Midbrain (tissue), 1 donor: ENCODE measurements around the gene TSPAN32.

ENCODE experiments used
- DNase-seq: peaks from one replicate; lab custom pipeline; 2025; lab: John Stamatoyannopoulos, UW

The TSPAN32 gene

DNA sequence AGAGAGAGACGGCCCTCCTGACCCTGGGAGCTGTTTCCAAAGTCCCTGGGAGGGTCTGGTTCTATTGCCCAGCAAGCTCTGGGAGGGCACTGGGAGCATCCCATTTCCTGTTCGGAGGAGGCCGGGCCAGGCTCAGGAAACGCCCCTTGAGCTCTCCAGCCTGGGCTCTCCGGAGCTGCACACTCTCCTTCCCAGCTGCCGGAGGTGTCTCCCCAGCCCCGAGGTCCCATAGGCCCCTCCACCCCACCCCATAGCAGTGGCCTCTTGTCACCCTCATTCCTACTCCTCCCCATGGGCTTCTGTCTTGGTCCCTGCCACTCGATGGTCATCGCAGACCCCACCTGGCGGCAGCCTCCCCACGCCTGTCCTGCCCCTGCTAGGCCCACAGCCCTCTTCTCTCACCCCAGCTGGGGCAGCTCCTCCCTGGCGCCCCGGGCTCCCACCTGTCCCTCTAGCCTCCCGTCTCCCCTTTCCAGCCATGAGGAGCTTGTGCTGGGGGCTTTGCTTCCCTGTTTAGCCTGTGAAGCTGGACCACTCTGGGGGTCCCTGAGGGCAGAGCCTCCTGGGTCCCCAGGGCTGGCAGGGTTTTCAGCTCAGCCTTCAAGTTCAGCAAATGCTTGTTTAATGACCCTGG, 2.8 kb downstream of the TSPAN32 start:
- DNase-seq, result no peak

GRCh38 chr11:2305140-2305778, 3.4 kb downstream of the TSPAN32 start:
- DNase-seq, result peak; percentile 73

GRCh38 chr11:2305788-2306451, 4.1 kb downstream of the TSPAN32 start:
- no peak for DNase-seq

DNA sequence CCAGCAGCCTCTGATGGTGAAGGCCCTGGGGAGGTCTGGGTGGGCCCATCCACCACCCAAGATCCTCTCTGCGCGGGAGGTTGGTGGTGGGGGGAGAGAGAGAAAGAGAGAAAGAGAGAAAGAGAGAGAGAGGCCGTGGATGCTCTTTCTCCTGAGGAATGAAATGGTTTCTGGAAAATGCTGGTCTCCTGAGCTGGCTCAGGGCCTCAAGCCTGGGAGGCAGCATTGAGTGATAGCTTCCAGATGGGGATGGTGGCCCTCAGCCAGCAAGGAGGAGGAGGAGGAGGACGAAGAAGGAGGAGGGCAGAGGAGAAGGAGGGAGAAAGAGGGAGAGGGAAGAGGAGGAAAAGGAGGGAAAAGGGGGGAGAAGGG, 4.6 kb downstream of the TSPAN32 start:
- no peak for DNase-seq

GRCh38 chr11:2306877-2307500, 5.2 kb downstream of the TSPAN32 start:
- no peak for DNase-seq

- no peak for DNase-seq
These were observed 5.9 kb downstream of the TSPAN32 start for GRCh38 chr11:2307501-2308331.

DNA sequence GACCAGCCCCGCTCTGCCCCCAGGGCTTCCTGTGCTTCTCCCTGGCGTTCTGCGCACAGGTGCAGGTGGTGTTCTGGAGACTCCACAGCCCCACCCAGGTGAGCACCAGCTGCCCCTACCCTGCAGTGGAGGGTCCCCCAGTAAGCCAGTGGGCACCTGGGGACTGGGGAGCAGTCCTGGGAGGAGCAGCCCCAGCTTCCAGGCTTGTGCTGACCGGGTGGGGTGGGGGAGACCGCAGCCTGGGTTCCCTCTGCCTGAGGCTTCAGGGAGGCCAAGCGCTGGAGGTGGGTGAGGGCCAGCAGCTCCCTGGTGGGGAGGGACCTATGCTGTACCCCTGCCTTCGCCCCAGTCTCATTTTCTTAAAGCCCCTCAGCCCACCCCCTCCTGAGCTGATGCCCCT, 6.9 kb downstream of the TSPAN32 start:
- no peak for DNase-seq

- DNase-seq, result no peak
These were observed 7.6 kb downstream of the TSPAN32 start for GRCh38 chr11:2309251-2310072.

GRCh38 chr11:2310073-2310785, 8.4 kb downstream of the TSPAN32 start:
- DNase-seq, result no peak

DNA sequence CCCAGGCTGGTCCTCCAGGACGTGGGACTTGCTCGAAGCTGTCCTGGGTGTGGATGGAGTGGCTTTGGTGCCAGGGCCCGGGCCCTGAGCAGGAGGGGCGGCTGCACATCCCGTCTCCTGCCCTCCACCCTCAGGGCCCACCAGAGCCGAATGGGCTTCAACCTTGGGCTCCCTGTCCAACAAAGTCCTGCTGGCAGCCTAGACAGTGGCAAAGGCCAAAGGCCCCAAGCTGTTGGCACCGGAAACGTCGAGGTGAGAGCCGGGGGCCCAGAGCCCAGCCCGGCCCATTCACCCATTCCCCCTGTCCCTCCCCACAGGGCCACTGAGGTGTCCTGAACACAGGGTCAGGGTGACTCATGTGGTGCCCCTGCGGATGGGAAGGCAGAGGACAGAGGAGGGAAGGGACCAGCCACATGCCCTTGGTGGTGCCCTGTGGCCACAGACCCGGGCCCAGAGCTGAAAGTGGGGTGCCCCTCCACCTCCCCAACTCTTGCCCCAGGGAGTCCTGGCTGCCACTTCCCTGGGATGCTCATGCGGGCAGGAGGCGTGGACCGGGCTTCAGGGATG, 9.1 kb downstream of the TSPAN32 start:
- no peak for DNase-seq

- no peak for DNase-seq
These were observed 9.7 kb downstream of the TSPAN32 start for GRCh38 chr11:2311353-2312133.

DNA sequence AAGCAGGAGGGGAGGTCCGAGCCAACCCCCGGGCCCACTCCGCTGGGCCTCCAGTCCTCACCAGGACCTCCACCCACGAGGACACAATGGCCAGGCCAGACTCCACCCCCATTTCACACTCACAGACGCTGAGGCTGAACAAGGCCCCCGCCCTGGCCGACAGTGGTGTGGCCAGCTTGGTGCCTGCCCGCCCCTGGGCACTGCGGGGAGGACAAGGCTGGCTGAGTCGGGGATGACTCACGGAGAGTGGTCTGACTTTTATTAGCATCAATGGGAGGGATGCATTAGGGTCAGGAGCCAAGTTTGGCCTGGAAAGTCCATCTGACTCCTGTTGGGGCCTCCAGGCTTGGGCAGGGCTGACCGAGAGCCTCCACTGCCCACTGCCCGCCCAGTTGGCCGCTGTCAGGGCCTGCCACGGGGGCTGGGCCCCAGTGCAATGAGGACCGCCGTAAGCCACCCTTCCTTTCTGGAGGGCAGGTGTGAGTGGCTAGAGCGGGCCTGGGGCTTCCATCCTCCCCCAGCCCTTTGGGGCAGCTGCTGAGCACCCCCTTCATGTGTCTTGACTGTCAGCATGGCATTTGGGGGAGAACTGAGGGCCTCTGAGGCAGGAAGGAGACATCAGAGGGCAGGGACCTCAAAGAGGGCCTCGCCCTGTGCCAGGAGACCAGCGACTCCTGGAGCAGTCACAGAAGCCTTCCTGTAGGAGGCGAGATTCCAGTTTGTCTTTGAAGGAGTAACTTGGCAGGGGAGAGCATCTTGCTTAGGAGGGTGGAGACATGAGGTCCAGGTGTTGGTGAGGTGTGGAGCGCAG, 10.6 kb downstream of the TSPAN32 start:
- no peak for DNase-seq

DNA sequence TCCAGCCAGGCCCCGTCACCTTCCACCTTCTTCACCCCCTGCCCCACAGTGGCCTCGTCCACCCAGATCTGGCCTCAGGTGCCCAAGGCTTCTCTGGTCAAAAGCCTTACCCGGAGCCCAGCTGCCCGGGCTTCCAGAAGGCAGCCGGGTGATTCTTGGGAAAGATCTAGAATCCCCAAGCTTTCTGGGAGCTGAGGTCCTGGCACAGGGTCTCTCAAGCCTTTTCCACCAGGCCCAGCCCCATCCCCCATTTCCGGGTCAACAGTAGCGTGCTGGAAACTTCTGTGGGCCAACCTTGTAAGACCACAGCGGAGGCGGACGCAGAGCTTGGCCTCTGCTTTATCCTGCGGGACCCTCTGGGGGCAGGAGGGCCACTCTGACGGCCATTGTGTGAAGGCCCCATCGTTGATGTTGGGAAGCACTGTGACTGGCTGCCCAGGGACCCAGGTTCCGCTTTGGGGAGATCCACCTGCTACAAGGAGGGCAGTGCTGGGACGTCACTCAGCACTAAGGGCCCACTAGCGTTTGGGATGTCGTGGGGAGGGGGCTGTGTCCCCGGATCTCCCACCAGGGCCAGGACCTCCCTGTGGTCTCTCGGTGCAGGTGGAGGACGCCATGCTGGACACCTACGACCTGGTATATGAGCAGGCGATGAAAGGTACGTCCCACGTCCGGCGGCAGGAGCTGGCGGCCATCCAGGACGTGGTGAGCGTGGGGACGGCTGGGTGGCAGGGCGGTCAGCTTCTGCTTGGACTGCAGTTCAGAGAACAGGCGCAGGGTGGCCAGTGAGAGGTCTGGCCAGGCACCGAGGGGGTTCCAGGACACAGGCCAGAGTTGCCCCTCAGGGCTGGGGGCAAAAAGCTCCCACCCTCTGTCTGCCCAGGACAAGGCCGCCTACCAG, 11.5 kb downstream of the TSPAN32 start:
- DNase-seq, result no peak

DNA sequence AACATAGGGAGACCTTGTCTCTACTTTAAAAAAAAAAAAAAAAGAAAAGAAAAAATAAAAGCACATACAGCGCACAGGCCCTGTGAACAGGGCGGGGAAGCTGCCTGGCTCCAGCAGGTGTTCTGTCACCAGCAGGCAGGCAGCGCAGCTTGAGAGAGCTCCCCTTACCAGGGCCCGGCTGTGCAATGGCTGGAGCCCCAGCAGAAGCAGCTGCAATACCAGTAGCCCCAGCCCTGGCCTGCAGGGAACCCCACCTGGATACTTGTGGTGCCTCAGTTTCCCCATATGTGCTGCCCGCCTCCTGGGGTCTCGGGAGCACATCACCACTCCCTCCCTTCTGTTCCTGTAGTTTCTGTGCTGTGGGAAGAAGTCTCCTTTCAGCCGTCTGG, 12.3 kb downstream of the TSPAN32 start:
- DNase-seq, result no peak

GRCh38 chr11:2314525-2315394, 12.9 kb downstream of the TSPAN32 start:
- DNase-seq, result peak; percentile 76

DNA sequence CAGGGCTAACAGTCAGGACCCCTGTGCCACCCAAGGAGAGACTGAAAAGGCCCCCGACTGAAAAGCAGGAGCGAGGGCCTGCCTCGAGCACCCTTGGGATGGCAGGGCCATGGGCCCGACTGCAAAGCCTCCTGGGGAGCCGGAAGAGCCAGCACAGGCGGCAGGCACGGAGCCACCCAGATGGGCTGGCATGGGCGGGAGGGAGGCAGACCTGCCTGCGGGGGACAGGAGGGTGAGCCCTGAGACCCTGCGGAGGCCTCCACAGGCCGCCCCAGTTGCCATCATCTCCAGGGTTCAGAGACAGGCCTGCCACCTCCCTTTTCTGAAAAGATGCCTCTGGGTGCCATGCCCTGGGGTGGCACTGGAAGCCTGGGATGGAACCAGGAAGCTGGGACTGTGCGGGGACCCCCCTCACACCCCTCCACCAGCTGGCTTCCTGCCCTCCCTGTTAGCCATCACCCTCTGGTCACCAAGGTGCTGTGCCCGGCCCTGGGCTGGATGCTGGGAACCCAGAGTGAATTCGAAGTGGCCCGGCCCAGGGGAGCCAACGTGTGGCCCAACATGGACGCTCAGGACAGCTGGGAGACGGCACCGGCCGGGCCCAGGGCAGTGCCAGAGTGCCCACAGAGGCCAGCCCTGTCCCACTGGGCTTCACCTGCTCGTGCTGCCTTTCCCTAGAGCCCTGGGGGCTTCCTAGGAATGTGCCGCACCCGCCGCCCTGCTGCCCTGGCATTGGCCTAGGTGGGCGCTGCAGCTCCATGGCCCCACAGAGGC, 13.8 kb downstream of the TSPAN32 start:
- peak; percentile 47 for DNase-seq
